ENCODE measurements around the gene CD1E.
"Not testable (repeated sequence)": the region's sequence is repeated elsewhere in the genome, so short reads cannot be mapped to it uniquely, and the experiment has no call there.

CD1E gene

GRCh38 chr1:158366783-158367182 lies 13.1 kb downstream of the CD1E start (continued):
- no peak for TF ChIP-seq ZBTB1 (tag by site-specific recombination; IDR thresholded peaks at IDR 0.05)

GRCh38 chr1:158371188-158371953 lies 17.7 kb downstream of the CD1E start:
- Histone ChIP-seq H3K27ac (ENCODE audit: extremely low read depth, low read depth, low read length) (no peak overlapping the region), H3K36me3 (ENCODE audit: control insufficient read depth in 2 of 2, insufficient read depth in 1 of 2, low read length in 2 of 2) (no peaks in the 10 kb centered on the region), H3K4me3 (ENCODE audit: low read depth, low read length) (no peak overlapping the region), H3K4me1 (ENCODE audit: control insufficient read depth, insufficient read depth, low read length) (no peaks in the 10 kb centered on the region), H3K9me3 (ENCODE audit: control insufficient read depth, insufficient read depth, low read depth, low read length) (no peaks in the 10 kb centered on the region)
- POLR2A ChIA-PET, result no interaction called here
- CTCF ChIA-PET, result no interaction called here
- TF ChIP-seq ZNF280C (tag by site-specific recombination; IDR thresholded peaks at IDR 0.05) (no peak), ZNF645 (tag by site-specific recombination; IDR thresholded peaks at IDR 0.05) (no peak), ZNF416 (tag by site-specific recombination; IDR thresholded peaks at IDR 0.05) (no peak), ZBTB49 (tag by site-specific recombination; IDR thresholded peaks at IDR 0.05; ENCODE audit: low read depth) (no peak), KLF7 (tag by site-specific recombination; IDR thresholded peaks at IDR 0.05; ENCODE audit: borderline replicate concordance) (no peak)

- POLR2A ChIA-PET; H3K4me3 ChIP-seq (ENCODE audit: low read depth, low read length); H3K4me1 ChIP-seq (ENCODE audit: control insufficient read depth, insufficient read depth, low read length); CTCF ChIA-PET; H3K36me3 ChIP-seq (ENCODE audit: control insufficient read depth in 2 of 2, insufficient read depth in 1 of 2, low read length in 2 of 2); H3K9me3 ChIP-seq (ENCODE audit: control insufficient read depth, insufficient read depth, low read depth, low read length); H3K27ac ChIP-seq (ENCODE audit: extremely low read depth, low read depth, low read length): not testable (repeated sequence)
These were observed 20.4 kb downstream of the CD1E start for GRCh38 chr1:158374101-158374500.

- H3K27ac ChIP-seq (ENCODE audit: extremely low read depth, low read depth, low read length), result no peak overlapping the region
- ChIA-PET CTCF (no interaction called here), POLR2A (no interaction called here)
- no peak overlapping the region for H3K4me3 ChIP-seq (ENCODE audit: low read depth, low read length)
- no peaks in the 10 kb centered on the region for H3K9me3 ChIP-seq (ENCODE audit: control insufficient read depth, insufficient read depth, low read depth, low read length)
- no peaks in the 10 kb centered on the region for H3K36me3 ChIP-seq (ENCODE audit: control insufficient read depth in 2 of 2, insufficient read depth in 1 of 2, low read length in 2 of 2)
- no peaks in the 10 kb centered on the region for H3K4me1 ChIP-seq (ENCODE audit: control insufficient read depth, insufficient read depth, low read length)
- TF ChIP-seq TCF7L2 (IDR thresholded peaks at IDR 0.05; ENCODE audit: borderline replicate concordance, low read depth, low read length) (no peak), ZNF555 (tag by site-specific recombination; conservative IDR thresholded peaks at IDR 0.05) (no peak), ZNF664 (tag by site-specific recombination; IDR thresholded peaks at IDR 0.05) (no peak), ZNF560 (tag by site-specific recombination; IDR thresholded peaks at IDR 0.05; ENCODE audit: borderline replicate concordance) (no peak), ZSCAN5A (tag by site-specific recombination; IDR thresholded peaks at IDR 0.05) (no peak), ZNF138 (tag by site-specific recombination; IDR thresholded peaks at IDR 0.05; ENCODE audit: borderline replicate concordance) (no peak), REST (tag by site-specific recombination; IDR thresholded peaks at IDR 0.05) (no peak), ZNF768 (tag by site-specific recombination; IDR thresholded peaks at IDR 0.05) (no peak), ZNF302 (tag by site-specific recombination; IDR thresholded peaks at IDR 0.05; ENCODE audit: low read depth) (no peak), ZNF140 (tag by site-specific recombination; IDR thresholded peaks at IDR 0.05) (no peak), ZNF660 (tag by site-specific recombination; IDR thresholded peaks at IDR 0.05) (no peak), ZBTB48 (tag by site-specific recombination; IDR thresholded peaks at IDR 0.05) (no peak), ZBTB20 (tag by site-specific recombination; IDR thresholded peaks at IDR 0.05) (no peak)
These were observed 21.2 kb downstream of the CD1E start for GRCh38 chr1:158374860-158375259.
